ENCODE results near the gene TRIM24. TPM values are rescaled to one million over a fixed set of nuclear protein-coding genes. Genes with fewer than 3 reads are reported as not detected.

The TRIM24 gene
- total RNA-seq, 2 experiments from 2014 or later, result 14.1 to 16.0 TPM

DNA sequence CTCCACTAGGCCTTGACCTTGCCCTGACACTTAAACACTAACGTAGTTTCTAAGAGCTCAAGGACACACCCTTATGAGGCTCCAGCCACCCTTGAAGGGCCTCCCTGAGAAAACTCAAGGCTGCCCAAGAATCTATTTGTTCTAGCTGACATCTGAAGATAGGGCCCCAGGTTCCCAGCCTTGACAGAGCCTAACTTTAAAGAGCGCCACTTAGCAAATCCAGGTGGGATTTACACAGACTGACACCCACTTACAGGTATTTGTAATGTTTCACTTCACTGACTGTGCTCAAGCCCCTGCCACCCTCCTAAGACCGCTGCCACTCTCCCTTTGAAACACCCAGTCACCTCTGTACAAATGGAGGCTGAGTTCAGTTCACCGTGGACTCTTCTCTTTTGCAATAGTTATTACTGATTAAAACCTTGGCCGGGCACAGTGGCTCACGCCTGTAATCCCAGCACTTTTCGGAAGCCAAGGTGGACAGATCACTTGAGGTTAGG, 150.7 kb downstream of the TRIM24 start:
- Histone ChIP-seq H3K4me3 (ENCODE audit: low read length) (no peak overlapping the region), H3K9me3 (ENCODE audit: control insufficient read depth in 1 of 2, insufficient read depth in 1 of 2, low read length in 2 of 2) (no peaks in the 10 kb centered on the region), H3K27me3 (ENCODE audit: control insufficient read depth in 1 of 2, insufficient read depth in 2 of 2, low read length in 2 of 2) (no peaks in the 10 kb centered on the region), H3K4me1 (ENCODE audit: insufficient read depth, low read length) (no peaks in the 10 kb centered on the region), H3K27ac (ENCODE audit: low read depth in 1 of 2, low read length in 2 of 2) (no peak overlapping the region), H3K36me3 (ENCODE audit: insufficient read depth, low read length) (no peaks in the 10 kb centered on the region)
- ATAC-seq (ENCODE audit: poor library complexity), result no peak
- Mint-ChIP-seq H3K4me1 (ENCODE audit: low read depth) (peaks cover 24% of the 10 kb centered on the region), H3K9me3 (no peaks in the 10 kb centered on the region), H3K27me3 (no peaks in the 10 kb centered on the region), H3K4me3 (no peak overlapping the region), H3K36me3 (ENCODE audit: low read depth) (no peaks in the 10 kb centered on the region), H3K27ac (no peak overlapping the region)
- ChIA-PET CTCF (no interaction called here), POLR2A (no interaction called here)
- no peak for DNase-seq
- intact Hi-C loops (cut with DNase I, micrococcal nuclease), result no loop called here
- TF ChIP-seq, protein P1, sequence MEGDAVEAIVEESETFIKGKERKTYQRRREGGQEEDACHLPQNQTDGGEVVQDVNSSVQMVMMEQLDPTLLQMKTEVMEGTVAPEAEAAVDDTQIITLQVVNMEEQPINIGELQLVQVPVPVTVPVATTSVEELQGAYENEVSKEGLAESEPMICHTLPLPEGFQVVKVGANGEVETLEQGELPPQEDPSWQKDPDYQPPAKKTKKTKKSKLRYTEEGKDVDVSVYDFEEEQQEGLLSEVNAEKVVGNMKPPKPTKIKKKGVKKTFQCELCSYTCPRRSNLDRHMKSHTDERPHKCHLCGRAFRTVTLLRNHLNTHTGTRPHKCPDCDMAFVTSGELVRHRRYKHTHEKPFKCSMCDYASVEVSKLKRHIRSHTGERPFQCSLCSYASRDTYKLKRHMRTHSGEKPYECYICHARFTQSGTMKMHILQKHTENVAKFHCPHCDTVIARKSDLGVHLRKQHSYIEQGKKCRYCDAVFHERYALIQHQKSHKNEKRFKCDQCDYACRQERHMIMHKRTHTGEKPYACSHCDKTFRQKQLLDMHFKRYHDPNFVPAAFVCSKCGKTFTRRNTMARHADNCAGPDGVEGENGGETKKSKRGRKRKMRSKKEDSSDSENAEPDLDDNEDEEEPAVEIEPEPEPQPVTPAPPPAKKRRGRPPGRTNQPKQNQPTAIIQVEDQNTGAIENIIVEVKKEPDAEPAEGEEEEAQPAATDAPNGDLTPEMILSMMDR (IDR thresholded peaks at IDR 0.05), result no peak

DNA sequence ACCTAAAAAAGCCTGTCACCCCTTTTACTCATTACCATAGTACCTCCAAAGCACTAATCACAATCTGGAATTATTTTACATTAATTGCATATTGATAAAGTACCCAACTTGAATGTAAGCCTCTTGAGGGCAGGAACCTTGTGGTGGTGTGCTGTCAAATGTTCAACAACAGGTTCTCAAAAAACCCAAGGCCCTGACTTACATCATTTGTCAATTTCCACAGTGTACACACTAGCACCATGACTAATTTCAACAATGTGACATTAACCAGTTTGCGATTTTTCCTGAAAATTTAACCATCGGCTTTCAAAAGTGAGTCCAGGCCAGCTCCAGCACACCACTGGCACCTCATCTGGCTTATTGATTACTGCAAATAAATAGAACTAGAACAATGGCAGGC, 153.6 kb downstream of the TRIM24 start:
- no peaks in the 10 kb centered on the region for H3K4me1 ChIP-seq (ENCODE audit: insufficient read depth, low read length)
- CTCF ChIA-PET, result interaction anchor here (0.6 kb wide), 1 partner anchor 93 kb away, joined by 4 read pairs; no protein-coding TSS in a partner anchor
- no peaks in the 10 kb centered on the region for H3K36me3 Mint-ChIP-seq (ENCODE audit: low read depth)
- H3K4me1 Mint-ChIP-seq (ENCODE audit: low read depth), result peaks cover 10% of the 10 kb centered on the region
- H3K27ac ChIP-seq (ENCODE audit: low read depth in 1 of 2, low read length in 2 of 2), result no peak overlapping the region
- H3K36me3 ChIP-seq (ENCODE audit: insufficient read depth, low read length), result no peaks in the 10 kb centered on the region
- no peak overlapping the region for H3K4me3 ChIP-seq (ENCODE audit: low read length)
- DNase-seq, result no peak
- POLR2A ChIA-PET, result interaction anchor here (1.6 kb wide), 1 partner anchor 11 kb away, joined by 6 read pairs; no protein-coding TSS in a partner anchor
- H3K4me3 Mint-ChIP-seq, result no peak overlapping the region
- H3K9me3 ChIP-seq (ENCODE audit: control insufficient read depth in 1 of 2, insufficient read depth in 1 of 2, low read length in 2 of 2), result no peaks in the 10 kb centered on the region
- TF ChIP-seq, protein P1 (IDR thresholded peaks at IDR 0.05), result no peak
- no peaks in the 10 kb centered on the region for H3K9me3 Mint-ChIP-seq
- H3K27me3 ChIP-seq (ENCODE audit: control insufficient read depth in 1 of 2, insufficient read depth in 2 of 2, low read length in 2 of 2), result no peaks in the 10 kb centered on the region
- H3K27me3 Mint-ChIP-seq, result no peaks in the 10 kb centered on the region
- no peak for ATAC-seq (ENCODE audit: poor library complexity)
- H3K27ac Mint-ChIP-seq, result no peak overlapping the region
- intact Hi-C loops (cut with DNase I, micrococcal nuclease), result no loop called here

DNA sequence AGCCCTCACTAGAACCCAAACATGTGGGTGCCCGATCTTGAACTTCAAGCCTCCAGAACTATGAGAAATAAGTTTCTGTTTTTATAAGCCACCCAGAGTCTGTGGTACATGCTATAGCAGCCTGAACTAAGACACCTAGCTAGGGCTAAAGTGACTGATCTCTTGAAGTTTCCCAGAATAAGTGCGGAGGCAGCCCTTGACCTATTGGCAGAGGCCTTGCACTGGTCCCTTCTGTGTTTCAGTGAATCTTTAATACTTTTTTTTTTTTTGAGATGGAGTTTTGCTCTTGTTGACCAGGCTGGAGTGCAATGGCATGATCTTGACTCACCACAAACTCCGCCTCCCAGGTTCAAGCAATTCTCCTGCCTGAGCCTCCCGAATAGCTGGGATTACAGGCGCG, 156.0 kb downstream of the TRIM24 start:
- POLR2A ChIA-PET, result interaction anchor here (0.9 kb wide), 1 partner anchor 9 kb away, joined by 3 read pairs; no protein-coding TSS in a partner anchor
- intact Hi-C loops (cut with DNase I, micrococcal nuclease), result no loop called here
- CTCF ChIA-PET, result interaction anchor here (1.1 kb wide), 1 partner anchor 11 kb away, joined by 3 read pairs; no protein-coding TSS in a partner anchor

More for the DNA sequence above, 156.0 kb downstream of the TRIM24 start:
- H3K4me3 Mint-ChIP-seq, result no peak overlapping the region
- H3K4me1 Mint-ChIP-seq (ENCODE audit: low read depth), result peaks cover 10% of the 10 kb centered on the region
- Histone ChIP-seq H3K27ac (ENCODE audit: low read depth in 1 of 2, low read length in 2 of 2) (no peak overlapping the region), H3K36me3 (ENCODE audit: insufficient read depth, low read length) (no peaks in the 10 kb centered on the region), H3K9me3 (ENCODE audit: control insufficient read depth in 1 of 2, insufficient read depth in 1 of 2, low read length in 2 of 2) (no peaks in the 10 kb centered on the region), H3K27me3 (ENCODE audit: control insufficient read depth in 1 of 2, insufficient read depth in 2 of 2, low read length in 2 of 2) (no peaks in the 10 kb centered on the region), H3K4me3 (ENCODE audit: low read length) (no peak overlapping the region), H3K4me1 (ENCODE audit: insufficient read depth, low read length) (no peaks in the 10 kb centered on the region)
- H3K27ac Mint-ChIP-seq, result no peak overlapping the region
- H3K9me3 Mint-ChIP-seq, result no peaks in the 10 kb centered on the region
- TF ChIP-seq, protein P1 (IDR thresholded peaks at IDR 0.05), result no peak
- H3K27me3 Mint-ChIP-seq, result no peaks in the 10 kb centered on the region
- H3K36me3 Mint-ChIP-seq (ENCODE audit: low read depth), result no peaks in the 10 kb centered on the region
- DNase-seq (no peak), ATAC-seq (ENCODE audit: poor library complexity) (no peak)
